Gastrocnemius medialis (tissue), 4 donors: ENCODE data around the gene TRNT1.

Source experiments
- POLR2A ChIP-seq, 2 donors: fragments of 450-650 bp; IDR thresholded peaks; one replicate each; pipeline ENCODE4 v1.6.1; 2017; ENCODE audit warnings: antibody characterized with exemption in 2 of 2, mild to moderate bottlenecking in 2 of 2, moderate library complexity in 2 of 2
- TF ChIP-seq, protein P1 (sequence below), 5 experiments: fragments of 450-650 bp in 3 of 5; fragments of 200-600 bp in 2 of 5; sonication (generic) in 2 of 5; IDR thresholded peaks in 4 of 5; conservative IDR thresholded peaks in 1 of 5; 1 replicate in 4 of 5; 2 replicates in 1 of 5; pipeline ENCODE4 v1.5.1; 2016 to 2019; ENCODE audit warnings: antibody characterized with exemption in 5 of 5, mild to moderate bottlenecking in 3 of 5, moderate library complexity in 3 of 5

DNA sequence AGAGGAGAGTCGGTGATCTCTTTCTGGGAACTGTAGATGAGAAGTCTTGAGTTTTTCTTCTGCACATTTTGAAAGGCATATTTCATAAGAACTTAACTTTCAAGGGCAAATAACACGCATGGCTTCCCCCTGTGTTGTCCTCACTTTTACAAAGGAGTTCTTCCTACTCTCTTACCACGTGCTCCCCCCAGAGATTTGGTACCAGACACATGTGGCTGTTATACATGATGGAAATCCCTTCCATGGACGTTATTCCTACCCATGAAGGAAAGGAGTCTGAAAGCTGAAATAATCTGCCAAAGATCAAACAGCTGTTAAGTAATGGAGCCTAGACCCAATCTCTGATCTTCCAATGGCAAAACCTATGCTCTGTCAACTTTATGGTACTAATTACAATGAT is 20.9 kb upstream of the TRNT1 start:
- TF ChIP-seq, protein P1, sequence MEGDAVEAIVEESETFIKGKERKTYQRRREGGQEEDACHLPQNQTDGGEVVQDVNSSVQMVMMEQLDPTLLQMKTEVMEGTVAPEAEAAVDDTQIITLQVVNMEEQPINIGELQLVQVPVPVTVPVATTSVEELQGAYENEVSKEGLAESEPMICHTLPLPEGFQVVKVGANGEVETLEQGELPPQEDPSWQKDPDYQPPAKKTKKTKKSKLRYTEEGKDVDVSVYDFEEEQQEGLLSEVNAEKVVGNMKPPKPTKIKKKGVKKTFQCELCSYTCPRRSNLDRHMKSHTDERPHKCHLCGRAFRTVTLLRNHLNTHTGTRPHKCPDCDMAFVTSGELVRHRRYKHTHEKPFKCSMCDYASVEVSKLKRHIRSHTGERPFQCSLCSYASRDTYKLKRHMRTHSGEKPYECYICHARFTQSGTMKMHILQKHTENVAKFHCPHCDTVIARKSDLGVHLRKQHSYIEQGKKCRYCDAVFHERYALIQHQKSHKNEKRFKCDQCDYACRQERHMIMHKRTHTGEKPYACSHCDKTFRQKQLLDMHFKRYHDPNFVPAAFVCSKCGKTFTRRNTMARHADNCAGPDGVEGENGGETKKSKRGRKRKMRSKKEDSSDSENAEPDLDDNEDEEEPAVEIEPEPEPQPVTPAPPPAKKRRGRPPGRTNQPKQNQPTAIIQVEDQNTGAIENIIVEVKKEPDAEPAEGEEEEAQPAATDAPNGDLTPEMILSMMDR (IDR thresholded peaks at IDR 0.05 in 4 of 5, conservative IDR thresholded peaks at IDR 0.05 in 1 of 5), result no peak
- TF ChIP-seq POLR2A (IDR thresholded peaks at IDR 0.05), result no peak
